ENCODE results near the gene CALHM4. TPM values are rescaled to one million over a fixed set of nuclear protein-coding genes. Genes with fewer than 3 reads are reported as not detected.
A peak's percentile ranks its signal among the peaks of the same experiment; 100 is the strongest.
"Not testable (repeated sequence)": the region's sequence is repeated elsewhere in the genome, so short reads cannot be mapped to it uniquely, and the experiment has no call there.

Gene CALHM4
- total RNA-seq, 1 donor from 2014 or later: not detected

GRCh38 chr6:116570856-116571682 lies 17.5 kb downstream of the CALHM4 start, which contains the start of gene RWDD1:
TSS of gene RWDD1 (plus strand) at chr6:116571504. CDS start at chr6:116571583, 79 bp downstream.
- peak; percentile 98 for DNase-seq (ENCODE audit: low spot score)
- Mint-ChIP-seq H3K4me1 (ENCODE audit: low read depth) (peaks cover 31% of the 10 kb centered on the region), H3K4me3 (ENCODE audit: low read depth) (peak within 1 kb of the TSS; percentile 93), H3K27me3 (ENCODE audit: low read depth) (peaks cover 6% of the 10 kb centered on the region), H3K36me3 (ENCODE audit: low read depth) (peaks cover 13% of the 10 kb centered on the region), H3K9me3 (no peaks in the 10 kb centered on the region), H3K27ac (peak within 1 kb of the TSS; percentile 96)
- intact Hi-C loops (cut with micrococcal nuclease): loop anchor here (1.0 to 5.0 kb wide), 6 partner anchors 97 to 470 kb away; partner anchors contain the start of genes KPNA5, NT5DC1, TSPYL1 and TSPYL4

GRCh38 chr6:116571683-116572000 lies 18.1 kb downstream of the CALHM4 start:
- Mint-ChIP-seq H3K36me3 (ENCODE audit: low read depth) (peaks cover 19% of the 10 kb centered on the region), H3K27me3 (ENCODE audit: low read depth) (peaks cover 4% of the 10 kb centered on the region), H3K4me3 (ENCODE audit: low read depth) (peak overlapping the region; percentile 93), H3K27ac (peak overlapping the region; percentile 96), H3K9me3 (no peaks in the 10 kb centered on the region), H3K4me1 (ENCODE audit: low read depth) (peaks cover 36% of the 10 kb centered on the region)
- intact Hi-C loops (cut with micrococcal nuclease): loop anchor here (1.0 to 5.0 kb wide), 6 partner anchors 97 to 471 kb away; partner anchors contain the start of genes KPNA5, NT5DC1, TSPYL1 and TSPYL4
- DNase-seq (ENCODE audit: low spot score): no peak

GRCh38 chr6:116572162-116572561 lies 18.6 kb downstream of the CALHM4 start:
- Mint-ChIP-seq H3K9me3 (no peaks in the 10 kb centered on the region), H3K4me3 (ENCODE audit: low read depth) (peak overlapping the region; percentile 93), H3K4me1 (ENCODE audit: low read depth) (peaks cover 39% of the 10 kb centered on the region), H3K27me3 (ENCODE audit: low read depth) (no peaks in the 10 kb centered on the region), H3K36me3 (ENCODE audit: low read depth) (peaks cover 24% of the 10 kb centered on the region), H3K27ac (peak overlapping the region; percentile 96)
- no peak for DNase-seq (ENCODE audit: low spot score)
- intact Hi-C loops (cut with micrococcal nuclease): loop anchor here (5.0 kb wide), 1 partner anchor 355 kb away; no protein-coding TSS in a partner anchor

GRCh38 chr6:116575227-116575626 lies 21.7 kb downstream of the CALHM4 start:
- H3K4me1 Mint-ChIP-seq (ENCODE audit: low read depth): peaks cover 41% of the 10 kb centered on the region
- peaks cover 37% of the 10 kb centered on the region for H3K36me3 Mint-ChIP-seq (ENCODE audit: low read depth)
- H3K4me3 Mint-ChIP-seq (ENCODE audit: low read depth): no peak overlapping the region
- DNase-seq (ENCODE audit: low spot score): no peak
- no peaks in the 10 kb centered on the region for H3K27me3 Mint-ChIP-seq (ENCODE audit: low read depth)
- H3K9me3 Mint-ChIP-seq: no peaks in the 10 kb centered on the region
- intact Hi-C loops (cut with micrococcal nuclease): no loop called here
- no peak overlapping the region for H3K27ac Mint-ChIP-seq

- Mint-ChIP-seq H3K4me1 (ENCODE audit: low read depth) (peaks cover 33% of the 10 kb centered on the region), H3K9me3 (no peaks in the 10 kb centered on the region), H3K4me3 (ENCODE audit: low read depth) (no peak overlapping the region), H3K36me3 (ENCODE audit: low read depth) (peaks cover 50% of the 10 kb centered on the region), H3K27ac (no peak overlapping the region), H3K27me3 (ENCODE audit: low read depth) (no peaks in the 10 kb centered on the region)
- no peak for DNase-seq (ENCODE audit: low spot score)
- intact Hi-C loops (cut with micrococcal nuclease): no loop called here
Measured at GRCh38 chr6:116577486-116577885, 23.9 kb downstream of the CALHM4 start.

- intact Hi-C loops (cut with micrococcal nuclease): no loop called here
- peaks cover 29% of the 10 kb centered on the region for H3K4me1 Mint-ChIP-seq (ENCODE audit: low read depth)
- H3K4me3 Mint-ChIP-seq (ENCODE audit: low read depth): no peak overlapping the region
- no peak for DNase-seq (ENCODE audit: low spot score)
- H3K27me3 Mint-ChIP-seq (ENCODE audit: low read depth): no peaks in the 10 kb centered on the region
- no peaks in the 10 kb centered on the region for H3K9me3 Mint-ChIP-seq
- H3K27ac Mint-ChIP-seq: no peak overlapping the region
- peaks cover 57% of the 10 kb centered on the region for H3K36me3 Mint-ChIP-seq (ENCODE audit: low read depth)
Measured at GRCh38 chr6:116578335-116578734, 24.8 kb downstream of the CALHM4 start.

GRCh38 chr6:116579143-116579542 lies 25.6 kb downstream of the CALHM4 start:
- Mint-ChIP-seq H3K27ac (no peak overlapping the region), H3K27me3 (ENCODE audit: low read depth) (no peaks in the 10 kb centered on the region), H3K4me3 (ENCODE audit: low read depth) (no peak overlapping the region), H3K36me3 (ENCODE audit: low read depth) (peaks cover 55% of the 10 kb centered on the region), H3K4me1 (ENCODE audit: low read depth) (peaks cover 23% of the 10 kb centered on the region), H3K9me3 (no peaks in the 10 kb centered on the region)
- intact Hi-C loops (cut with micrococcal nuclease): no loop called here
- no peak for DNase-seq (ENCODE audit: low spot score)

- no peaks in the 10 kb centered on the region for H3K27me3 Mint-ChIP-seq (ENCODE audit: low read depth)
- no peak overlapping the region for H3K4me3 Mint-ChIP-seq (ENCODE audit: low read depth)
- peaks cover 60% of the 10 kb centered on the region for H3K36me3 Mint-ChIP-seq (ENCODE audit: low read depth)
- H3K9me3 Mint-ChIP-seq: no peaks in the 10 kb centered on the region
- no peak for DNase-seq (ENCODE audit: low spot score)
- H3K27ac Mint-ChIP-seq: no peak overlapping the region
- intact Hi-C loops (cut with micrococcal nuclease): no loop called here
- H3K4me1 Mint-ChIP-seq (ENCODE audit: low read depth): peaks cover 20% of the 10 kb centered on the region
Measured at GRCh38 chr6:116580198-116580597, 26.6 kb downstream of the CALHM4 start.

GRCh38 chr6:116586276-116586675 lies 32.7 kb downstream of the CALHM4 start:
- Mint-ChIP-seq H3K9me3 (no peaks in the 10 kb centered on the region), H3K27ac (no peak overlapping the region), H3K27me3 (ENCODE audit: low read depth) (no peaks in the 10 kb centered on the region), H3K4me3 (ENCODE audit: low read depth) (no peak overlapping the region), H3K4me1 (ENCODE audit: low read depth) (peaks cover 2% of the 10 kb centered on the region), H3K36me3 (ENCODE audit: low read depth) (peaks cover 56% of the 10 kb centered on the region)
- intact Hi-C loops (cut with micrococcal nuclease): no loop called here
- no peak for DNase-seq (ENCODE audit: low spot score)

- peaks cover 57% of the 10 kb centered on the region for H3K36me3 Mint-ChIP-seq (ENCODE audit: low read depth)
- intact Hi-C loops (cut with micrococcal nuclease): no loop called here
- H3K9me3 Mint-ChIP-seq: no peaks in the 10 kb centered on the region
- no peak overlapping the region for H3K27ac Mint-ChIP-seq
- H3K4me1 Mint-ChIP-seq (ENCODE audit: low read depth): peaks cover 2% of the 10 kb centered on the region
- no peak for DNase-seq (ENCODE audit: low spot score)
- H3K4me3 Mint-ChIP-seq (ENCODE audit: low read depth): no peak overlapping the region
- H3K27me3 Mint-ChIP-seq (ENCODE audit: low read depth): no peaks in the 10 kb centered on the region
Measured at GRCh38 chr6:116586738-116587137, 33.2 kb downstream of the CALHM4 start.

GRCh38 chr6:116595247-116595646 lies 41.7 kb downstream of the CALHM4 start:
- peaks cover 41% of the 10 kb centered on the region for H3K36me3 Mint-ChIP-seq (ENCODE audit: low read depth)
- no peaks in the 10 kb centered on the region for H3K4me1 Mint-ChIP-seq (ENCODE audit: low read depth)
- H3K27ac Mint-ChIP-seq: no peak overlapping the region
- DNase-seq (ENCODE audit: low spot score): no peak
- no peaks in the 10 kb centered on the region for H3K9me3 Mint-ChIP-seq
- no peaks in the 10 kb centered on the region for H3K27me3 Mint-ChIP-seq (ENCODE audit: low read depth)
- intact Hi-C loops (cut with micrococcal nuclease): no loop called here
- H3K4me3 Mint-ChIP-seq (ENCODE audit: low read depth): no peak overlapping the region

- H3K36me3 Mint-ChIP-seq (ENCODE audit: low read depth): peaks cover 38% of the 10 kb centered on the region
- H3K27me3 Mint-ChIP-seq (ENCODE audit: low read depth): no peaks in the 10 kb centered on the region
- intact Hi-C loops (cut with micrococcal nuclease): no loop called here
- H3K27ac Mint-ChIP-seq: no peak overlapping the region
- DNase-seq (ENCODE audit: low spot score): no peak
- H3K4me1 Mint-ChIP-seq (ENCODE audit: low read depth): no peaks in the 10 kb centered on the region
- H3K9me3 Mint-ChIP-seq: no peaks in the 10 kb centered on the region
- no peak overlapping the region for H3K4me3 Mint-ChIP-seq (ENCODE audit: low read depth)
Measured at GRCh38 chr6:116596815-116597214, 43.3 kb downstream of the CALHM4 start.

- H3K27me3 Mint-ChIP-seq (ENCODE audit: low read depth); DNase-seq (ENCODE audit: low spot score); intact Hi-C loops (cut with micrococcal nuclease); H3K4me3 Mint-ChIP-seq (ENCODE audit: low read depth); H3K4me1 Mint-ChIP-seq (ENCODE audit: low read depth); H3K27ac Mint-ChIP-seq: not testable (repeated sequence)
- Mint-ChIP-seq H3K36me3 (ENCODE audit: low read depth) (peaks cover 12% of the 10 kb centered on the region), H3K9me3 (peaks cover 14% of the 10 kb centered on the region)
Measured at GRCh38 chr6:116603916-116604315, 50.4 kb downstream of the CALHM4 start.

All from activated T-helper 2 cell treated with anti-CD3 and anti-CD28 coated beads, Interferon-gamma antibody, Interleukin-2, Interleukin-4, amounts not matched to agents 10 μg/mL and 5 μg/mL and 100 μg/mL, durations not matched to agents 14 hours and 24 hours and 36 hours (primary cell).